HG03378 (cell line): ENCODE results near the gene HOXA1.

Source experiments
- ATAC-seq: cut with Tn5 transposase; IDR thresholded peaks from one replicate; pipeline ENCODE4 v1.9.1; 2021; ENCODE audit warnings: mild to moderate bottlenecking, moderate library complexity; ENCODE audit not compliant: unreplicated experiment

HOXA1 gene

GRCh38 chr7:27094304-27095049 is 1.3 kb downstream of the HOXA1 start:
- no peak for ATAC-seq

- ATAC-seq = no peak
Observed at GRCh38 chr7:27093184-27093895, 2.5 kb downstream of the HOXA1 start.

- ATAC-seq = no peak
Observed at GRCh38 chr7:27092819-27093110, 3.0 kb downstream of the HOXA1 start.

- ATAC-seq = no peak
Observed at GRCh38 chr7:27091941-27092818, 3.6 kb downstream of the HOXA1 start.

- ATAC-seq = no peak
Observed at GRCh38 chr7:27091105-27091504, 4.7 kb downstream of the HOXA1 start.

DNA sequence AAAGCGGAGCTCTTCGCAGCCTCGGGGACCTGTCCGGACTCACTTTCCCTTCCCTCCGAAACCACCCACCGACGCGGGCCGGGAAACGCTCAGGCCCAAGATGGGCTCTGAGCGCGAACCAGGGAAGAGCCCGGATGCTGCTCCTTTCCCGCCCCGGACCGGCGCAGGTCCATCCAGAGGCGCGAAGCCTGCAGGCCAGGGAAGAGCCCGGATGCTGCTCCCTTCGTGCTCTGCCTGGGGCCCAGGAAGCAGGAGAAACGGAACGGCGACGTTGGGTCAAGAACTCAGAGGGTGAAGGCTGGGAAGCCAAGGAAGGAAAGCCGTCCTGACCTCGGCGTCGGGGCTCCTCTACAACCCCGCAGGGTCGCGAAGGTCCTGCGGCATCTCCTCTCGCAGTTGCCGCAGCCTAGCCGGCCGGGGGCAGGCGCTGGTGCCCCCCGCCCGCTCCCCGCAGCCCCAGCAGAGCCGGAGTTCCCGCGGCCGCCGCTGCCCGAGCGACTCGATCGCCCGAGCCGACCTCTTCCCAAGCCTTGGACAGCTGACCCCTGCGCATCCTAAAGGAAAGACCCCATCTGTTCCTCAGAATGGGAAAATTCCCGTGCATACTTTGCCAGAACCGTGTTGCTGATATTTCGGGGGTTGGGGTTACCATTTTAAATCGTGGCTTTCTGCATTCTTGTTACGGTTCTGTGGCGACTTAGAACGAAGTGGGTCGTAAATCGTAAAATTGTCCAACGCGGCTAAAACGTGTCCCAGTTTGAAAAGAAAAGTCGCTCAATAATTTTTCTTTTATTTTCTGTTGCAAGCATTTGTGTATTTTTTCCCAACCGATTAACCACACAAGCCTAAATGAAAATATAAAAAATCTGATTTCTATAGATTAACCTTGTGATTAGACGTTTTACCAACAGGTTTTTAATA is 7.5 kb downstream of the HOXA1 start:
- no peak for ATAC-seq

DNA sequence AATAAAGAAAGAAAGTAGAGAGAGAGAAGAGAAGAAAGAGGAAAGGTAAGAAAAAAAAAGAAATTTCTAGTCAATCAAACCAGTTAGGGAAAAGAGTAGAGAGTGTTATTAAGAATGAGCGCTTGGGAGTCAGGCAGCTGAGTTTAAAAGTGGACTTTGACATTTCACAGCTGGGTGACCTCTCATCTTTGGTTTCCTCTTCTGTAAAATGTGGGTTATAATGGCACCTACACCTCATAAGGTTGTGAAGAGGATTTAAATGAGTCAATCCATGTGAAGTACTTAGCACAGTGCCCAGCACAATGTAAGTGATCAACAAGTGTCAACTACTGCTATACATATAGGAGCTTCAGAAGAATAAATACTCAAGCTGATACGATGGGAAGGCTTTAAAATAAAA is 12.2 kb downstream of the HOXA1 start:
- ATAC-seq = no peak

- ATAC-seq = no peak
Observed at GRCh38 chr7:27082171-27082570, 13.6 kb downstream of the HOXA1 start.

- no peak for ATAC-seq
Observed at GRCh38 chr7:27080844-27081436, 14.9 kb downstream of the HOXA1 start.

DNA sequence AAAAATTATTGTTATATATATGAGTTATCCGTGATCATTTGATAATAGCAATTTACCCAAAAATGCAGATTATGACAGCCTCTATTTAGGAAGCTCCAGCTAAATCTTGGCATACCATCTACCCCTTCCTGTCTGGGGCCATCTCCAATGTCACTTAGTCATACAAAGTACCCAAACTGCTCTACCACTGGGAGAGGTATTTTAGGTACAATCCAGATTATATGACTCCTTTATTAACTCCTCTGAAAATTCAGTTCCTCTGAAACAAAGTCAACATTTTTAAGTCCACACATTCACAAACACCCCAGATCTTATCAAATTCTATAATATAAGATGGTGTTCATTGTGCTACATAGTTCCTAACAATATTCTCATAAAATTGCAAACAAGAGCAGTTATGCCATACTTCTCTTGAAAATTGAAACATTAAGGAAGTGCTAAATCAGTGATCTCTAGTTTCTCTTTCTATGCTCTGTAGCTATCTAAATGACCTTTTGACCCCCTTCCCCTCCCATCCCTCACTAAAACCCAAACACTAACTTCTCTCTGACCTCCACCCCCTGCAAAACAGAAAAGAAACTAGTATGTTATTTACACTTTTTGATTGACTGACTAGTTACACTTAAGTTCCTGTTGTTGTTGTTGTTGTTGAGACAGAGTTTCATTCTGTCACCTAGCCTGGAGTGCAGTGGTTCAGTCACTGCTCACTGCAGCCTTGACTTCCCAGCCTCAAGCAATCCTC is 16.4 kb downstream of the HOXA1 start:
- no peak for ATAC-seq

- no peak for ATAC-seq
Observed at GRCh38 chr7:27078616-27079233, 17.1 kb downstream of the HOXA1 start.

DNA sequence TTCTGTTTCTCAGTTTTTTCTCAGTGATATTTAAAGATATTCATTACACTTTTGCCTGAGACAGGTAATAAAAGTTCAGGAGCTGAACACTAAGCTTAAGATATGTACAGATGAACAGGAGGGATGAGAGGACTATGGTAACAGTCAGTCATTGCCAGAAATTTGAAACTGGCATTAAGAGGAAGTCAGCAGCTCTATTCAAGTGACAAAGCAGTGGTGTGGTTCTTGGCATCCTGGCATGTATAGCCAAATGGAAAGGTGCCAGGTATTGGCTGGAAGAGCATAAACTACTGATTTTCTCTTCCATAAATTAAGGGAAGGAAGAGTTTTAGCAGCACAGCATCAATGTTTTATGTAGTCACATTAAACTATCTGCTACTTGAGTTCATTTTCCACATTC is 22.7 kb downstream of the HOXA1 start:
- ATAC-seq = no peak

DNA sequence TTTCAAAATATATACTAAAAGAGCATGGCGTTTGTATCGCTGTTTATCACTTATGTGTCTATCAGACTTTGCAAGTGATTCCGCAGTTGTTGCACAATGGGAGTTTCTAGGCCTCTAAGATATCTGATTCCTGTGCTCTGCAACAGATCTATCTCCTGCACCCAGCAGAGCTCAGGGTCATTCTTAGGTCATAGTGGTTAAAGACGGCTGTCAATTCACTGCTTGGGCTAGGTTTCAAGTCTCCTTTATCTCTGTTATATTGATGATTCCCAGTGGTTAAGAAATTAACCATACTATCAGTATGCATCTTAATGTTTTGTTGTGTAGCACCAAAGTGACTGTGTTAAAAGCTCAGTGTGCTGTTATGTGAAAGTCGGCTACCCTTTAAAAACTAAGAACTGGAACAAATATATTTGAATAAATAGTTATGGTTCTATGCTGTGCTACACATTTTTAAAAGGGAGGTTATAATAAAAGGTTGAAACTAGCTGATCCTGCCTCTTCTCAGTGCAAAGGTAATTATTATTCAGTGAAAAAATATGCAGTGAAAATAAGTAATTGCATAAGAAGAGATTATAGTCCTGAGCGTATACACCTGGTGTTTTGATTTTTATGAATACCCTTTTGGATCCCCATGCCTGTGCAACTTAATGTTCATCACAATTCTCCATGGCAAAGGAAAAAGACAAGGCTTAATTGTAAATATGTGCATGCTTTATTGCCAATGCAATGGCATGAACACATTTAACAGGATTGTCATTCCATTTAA is 24.0 kb downstream of the HOXA1 start:
- ATAC-seq = no peak

DNA sequence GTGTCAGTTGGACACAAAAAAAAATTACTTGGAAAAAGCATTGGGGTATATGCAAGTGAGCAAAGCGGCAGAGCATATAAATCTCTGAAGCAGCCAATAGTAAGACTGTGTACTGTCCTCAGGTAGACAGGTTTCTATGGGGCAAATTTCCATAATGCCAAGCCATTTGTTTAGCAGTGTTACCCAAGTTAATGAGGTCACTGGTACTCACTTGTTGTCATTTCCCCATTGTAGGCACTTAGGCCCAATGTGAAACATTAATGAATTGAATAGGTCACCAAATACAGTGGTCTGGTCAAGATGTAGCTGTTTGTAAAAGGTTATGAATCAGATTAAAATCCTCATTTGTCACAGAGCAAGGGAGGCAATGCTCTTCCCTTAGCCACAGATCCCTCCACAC is 27.5 kb downstream of the HOXA1 start:
- ATAC-seq = no peak

DNA sequence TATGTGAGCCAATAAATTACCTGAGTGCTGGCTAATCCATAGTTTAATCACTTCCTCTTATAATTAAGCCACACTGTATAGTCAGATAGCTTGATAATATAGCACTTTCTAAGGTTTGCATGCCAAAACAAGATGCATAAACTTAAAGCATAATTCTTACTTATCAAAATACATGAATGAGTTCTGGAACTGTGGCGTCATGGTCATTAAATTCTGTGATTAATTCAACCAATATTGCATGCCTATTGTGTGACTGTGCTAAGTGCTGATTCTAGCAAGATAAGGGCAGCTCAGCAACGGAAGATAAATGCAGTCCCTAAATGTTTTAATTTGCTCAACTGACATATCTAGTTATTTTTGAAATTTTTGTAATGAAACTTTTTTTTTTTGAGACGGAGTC is 29.7 kb downstream of the HOXA1 start:
- ATAC-seq = no peak

GRCh38 chr7:27065709-27066108 is 30.1 kb downstream of the HOXA1 start:
- no peak for ATAC-seq

DNA sequence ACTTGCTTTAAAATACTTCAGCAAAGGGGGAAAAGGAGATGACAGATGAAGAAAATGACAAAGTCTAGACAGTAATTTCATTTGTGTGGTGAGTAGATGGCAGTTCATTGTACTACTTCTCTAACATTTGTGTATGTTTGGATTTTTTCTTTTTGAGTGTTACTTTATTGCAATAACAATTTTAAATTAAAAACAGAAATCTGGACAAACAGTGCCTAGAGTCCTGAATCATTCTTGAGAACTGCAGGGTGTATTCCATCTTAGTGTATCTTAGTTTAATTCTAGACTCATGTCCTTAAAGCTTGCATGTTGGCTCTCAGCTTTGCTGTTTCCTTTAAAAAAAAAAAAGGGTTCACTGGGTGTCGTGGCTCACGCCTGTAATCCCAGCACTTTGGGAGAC is 31.1 kb downstream of the HOXA1 start:
- ATAC-seq = no peak

GRCh38 chr7:27064159-27064558 is 31.6 kb downstream of the HOXA1 start:
- ATAC-seq = no peak

DNA sequence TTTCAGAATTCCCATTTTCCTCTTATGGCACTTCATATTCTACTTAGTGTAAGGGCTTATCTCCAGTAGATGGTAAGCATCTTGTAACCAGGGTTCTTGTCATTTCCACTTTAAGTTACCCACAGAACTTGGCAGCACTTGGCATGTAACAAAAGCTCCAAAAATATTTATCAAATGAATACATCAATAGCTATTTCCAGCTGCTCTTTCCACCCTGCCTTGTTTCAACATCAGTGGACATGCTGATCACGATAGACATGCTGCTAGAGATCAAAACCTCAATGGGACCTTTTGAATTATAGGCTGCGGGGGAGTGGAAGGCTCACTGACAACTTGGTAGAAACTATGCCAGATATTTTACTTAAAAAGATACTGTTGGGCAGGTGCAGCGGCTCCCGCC is 32.9 kb downstream of the HOXA1 start:
- ATAC-seq = no peak
